Mesenchymal stem cell (in vitro differentiated cells and primary cell): ENCODE results near the gene ZFP3. TPM values are rescaled to one million over a fixed set of nuclear protein-coding genes. Genes with fewer than 3 reads are reported as not detected.
"Not testable (repeated sequence)": the region's sequence is repeated elsewhere in the genome, so short reads cannot be mapped to it uniquely, and the experiment has no call there.

Experiments
- DNase-seq: peaks from one replicate; pipeline ENCODE4 v3.0.0-alpha.2; 2013
- H2AFZ ChIP-seq: one replicate; pipeline ENCODE4 v1.6.1; 2013; ENCODE audit warnings: low read depth, mild to moderate bottlenecking, control low read depth, inconsistent platforms, low read length, moderate library complexity
- H2AK5ac ChIP-seq: 2 replicates; pipeline ENCODE4 v1.6.1; 2013; ENCODE audit warnings: low read length, moderate library complexity, mild to moderate bottlenecking, inconsistent platforms; ENCODE audit not compliant: severe bottlenecking
- H2BK120ac ChIP-seq: one replicate; pipeline ENCODE4 v1.6.1; 2013; ENCODE audit warnings: low read depth, mild to moderate bottlenecking, inconsistent platforms, low read length, moderate library complexity
- H2BK12ac ChIP-seq, 2 experiments: one replicate each; pipeline ENCODE4 v1.6.1; 2013; ENCODE audit warnings: inconsistent platforms in 2 of 2, low read length in 2 of 2, mild to moderate bottlenecking in 2 of 2, moderate library complexity in 2 of 2, control low read depth in 1 of 2
- H2BK15ac ChIP-seq: one replicate; pipeline ENCODE4 v1.6.1; 2013; ENCODE audit warnings: mild to moderate bottlenecking, low read depth, inconsistent platforms; ENCODE audit not compliant: poor library complexity, severe bottlenecking
- H2BK5ac ChIP-seq: 2 replicates; pipeline ENCODE4 v1.6.1; 2013; ENCODE audit warnings: low read depth, mild to moderate bottlenecking, low read length, control low read depth, inconsistent platforms; ENCODE audit not compliant: poor library complexity, severe bottlenecking
- H3K14ac ChIP-seq, 2 experiments: one replicate each; pipeline ENCODE4 v1.6.1; 2013; ENCODE audit warnings: inconsistent platforms in 2 of 2, low read length in 2 of 2, control low read depth in 1 of 2, mild to moderate bottlenecking in 1 of 2, moderate library complexity in 1 of 2
- H3K18ac ChIP-seq, 2 experiments: one replicate each; pipeline ENCODE4 v1.6.1; 2013; ENCODE audit warnings: inconsistent platforms in 2 of 2, low read length in 2 of 2, control low read depth in 1 of 2, low read depth in 1 of 2, mild to moderate bottlenecking in 1 of 2
- H3K23ac ChIP-seq, 2 experiments: one replicate each; pipeline ENCODE4 v1.6.1; 2013; ENCODE audit warnings: inconsistent platforms in 2 of 2, low read length in 2 of 2, mild to moderate bottlenecking in 2 of 2, moderate library complexity in 2 of 2, control low read depth in 1 of 2
- H3K27ac ChIP-seq: 2 replicates; pipeline ENCODE4 v1.5.1; 2013; ENCODE audit warnings: mild to moderate bottlenecking, moderate library complexity, low read length, control low read depth, inconsistent platforms; ENCODE audit not compliant: poor library complexity, severe bottlenecking
- H3K27me3 ChIP-seq, 2 experiments: 2 replicates each; pipeline versions ENCODE4 v1.6.1 to v1.7.0; 2013; ENCODE audit warnings: low read length in 2 of 2, mild to moderate bottlenecking in 2 of 2, moderate library complexity in 2 of 2, control low read depth in 1 of 2, inconsistent platforms in 1 of 2; ENCODE audit not compliant: control insufficient read depth in 1 of 2, insufficient read depth in 1 of 2
- H3K36me3 ChIP-seq, 2 experiments: 2 replicates each; pipeline versions ENCODE4 v1.6.1 to v1.7.0; 2013; ENCODE audit warnings: low read length in 2 of 2, control low read depth in 1 of 2, inconsistent platforms in 1 of 2, low read depth in 1 of 2, mild to moderate bottlenecking in 1 of 2; ENCODE audit not compliant: insufficient read depth in 2 of 2, control insufficient read depth in 1 of 2
- H3K4ac ChIP-seq, 2 experiments: one replicate each; pipeline ENCODE4 v1.6.1; 2013; ENCODE audit warnings: inconsistent platforms in 2 of 2, low read length in 2 of 2, mild to moderate bottlenecking in 2 of 2, moderate library complexity in 2 of 2, control low read depth in 1 of 2, low read depth in 1 of 2
- H3K4me1 ChIP-seq: 2 replicates; pipeline ENCODE4 v1.6.1; 2013; ENCODE audit warnings: low read depth, low read length, control low read depth; ENCODE audit not compliant: control insufficient read depth, insufficient read depth
- H3K4me2 ChIP-seq: 2 replicates; pipeline ENCODE4 v1.6.1; 2013; ENCODE audit warnings: low read length, mild to moderate bottlenecking, inconsistent platforms; ENCODE audit not compliant: poor library complexity, severe bottlenecking
- H3K4me3 ChIP-seq, 2 experiments: 2 replicates each; pipeline versions ENCODE4 v1.5.1 to v1.7.0; 2013; ENCODE audit warnings: low read length in 2 of 2, mild to moderate bottlenecking in 2 of 2, control low read depth in 1 of 2, low read depth in 1 of 2; ENCODE audit not compliant: insufficient read depth in 1 of 2
- H3K79me1 ChIP-seq: replicated peaks from 2 replicates; pipeline ENCODE4 v1.6.1; 2013; ENCODE audit warnings: mild to moderate bottlenecking, control low read depth, low read length, inconsistent platforms; ENCODE audit not compliant: poor library complexity, severe bottlenecking
- H3K9ac ChIP-seq: 2 replicates; pipeline ENCODE4 v1.7.0; 2013; ENCODE audit warnings: mild to moderate bottlenecking, low read length, moderate library complexity
- H3K9me3 ChIP-seq: 2 replicates; pipeline ENCODE4 v1.7.0; 2013; ENCODE audit warnings: mild to moderate bottlenecking, low read length; ENCODE audit not compliant: control insufficient read depth
- H4K8ac ChIP-seq: one replicate; pipeline ENCODE4 v1.6.1; 2013; ENCODE audit warnings: inconsistent platforms, mild to moderate bottlenecking, low read length, moderate library complexity
- H4K91ac ChIP-seq: one replicate; pipeline ENCODE4 v1.6.1; 2013; ENCODE audit warnings: mild to moderate bottlenecking, low read length, inconsistent platforms
- WGBS: methylation state at CpG from one replicate; pipeline ENCODE4 v1.1.7; 2013; ENCODE audit warnings: mixed read lengths; 5-methylcytosine and 5-hydroxymethylcytosine counted together
- polyA plus RNA-seq, 2 experiments: library from polyadenylated mRNA; stranded (reverse); fragments of 200-250 nt; gene quantifications; one replicate each; pipeline ENCODE4 v1.2.3, GENCODE V29; 2013

Gene ZFP3
- polyA plus RNA-seq (2013, experiment 1 of 2), result not detected
- not detected for polyA plus RNA-seq (2013, experiment 2 of 2)

GRCh38 chr17:5078106-5079028 is at the start of gene ZFP3:
Gene ZFP3, plus strand, starts transcription at chr17:5078467. Its CDS starts 13,038 bp downstream, at chr17:5091505.
- H3K4me2 ChIP-seq, result no peak within 1 kb of the TSS
- H2AK5ac ChIP-seq, result no peak within 1 kb of the TSS
- no peak within 1 kb of the TSS for H4K8ac ChIP-seq
- H3K23ac ChIP-seq, result no peak within 1 kb of the TSS
- peak within 1 kb of the TSS; percentile 21 for H2AFZ ChIP-seq
- peaks cover 3% of the 10 kb centered on the region for H3K4me1 ChIP-seq
- peak within 1 kb of the TSS; percentile 91 for H3K9ac ChIP-seq
- H3K14ac ChIP-seq, result no peak within 1 kb of the TSS
- no peak within 1 kb of the TSS for H2BK120ac ChIP-seq
- no peak within 1 kb of the TSS for H2BK5ac ChIP-seq
- no peak within 1 kb of the TSS for H3K27ac ChIP-seq
- H4K91ac ChIP-seq, result no peak within 1 kb of the TSS
- no peak within 1 kb of the TSS for H2BK12ac ChIP-seq
- peak within 1 kb of the TSS; percentile 16 to 93 for H3K4me3 ChIP-seq
- H3K27me3 ChIP-seq, result peaks cover 0 to 12% of the 10 kb centered on the region in 2 experiments
- no peak within 1 kb of the TSS for H3K4ac ChIP-seq
- 55% methylated on average over 75 of the region's 75 CpGs for WGBS
- no peak within 1 kb of the TSS for H3K18ac ChIP-seq
- H3K9me3 ChIP-seq, result peaks cover 13% of the 10 kb centered on the region
- no peak for DNase-seq
- H3K36me3 ChIP-seq, result peaks cover 4 to 13% of the 10 kb centered on the region in 2 experiments
- H3K79me1 ChIP-seq, result no peaks in the 10 kb centered on the region
- no peak within 1 kb of the TSS for H2BK15ac ChIP-seq

- not testable (repeated sequence) for H3K14ac ChIP-seq, H4K8ac ChIP-seq, H3K36me3 ChIP-seq, DNase-seq, H3K4ac ChIP-seq, H2BK5ac ChIP-seq, H3K9ac ChIP-seq, H2BK12ac ChIP-seq, H3K9me3 ChIP-seq, H3K79me1 ChIP-seq, H2BK15ac ChIP-seq, H3K23ac ChIP-seq, H2AFZ ChIP-seq, H4K91ac ChIP-seq, H3K18ac ChIP-seq, H3K4me1 ChIP-seq, H3K27ac ChIP-seq, H3K27me3 ChIP-seq, H3K4me3 ChIP-seq, H2BK120ac ChIP-seq, H3K4me2 ChIP-seq, H2AK5ac ChIP-seq
- 97% methylated on average over 2 of the region's 2 CpGs for WGBS
Measured at GRCh38 chr17:5030168-5030567, 48.1 kb upstream of the ZFP3 start.

GRCh38 chr17:5031365-5032082 is 46.7 kb upstream of the ZFP3 start:
- no peak overlapping the region for H3K4ac ChIP-seq
- peak overlapping the region; percentile 8 for H3K4me2 ChIP-seq
- peak overlapping the region; percentile 46 to 72 for H3K4me3 ChIP-seq
- peak; percentile 84 for DNase-seq
- H3K36me3 ChIP-seq, result no peaks in the 10 kb centered on the region
- peaks cover 6 to 9% of the 10 kb centered on the region in 2 experiments for H3K27me3 ChIP-seq
- H3K14ac ChIP-seq, result no peak overlapping the region
- no peak overlapping the region for H2AFZ ChIP-seq
- peaks cover 3% of the 10 kb centered on the region for H3K4me1 ChIP-seq
- H2BK15ac ChIP-seq, result no peak overlapping the region
- no peak overlapping the region for H4K8ac ChIP-seq
- H4K91ac ChIP-seq, result no peak overlapping the region
- no peak overlapping the region for H3K27ac ChIP-seq
- H3K9me3 ChIP-seq, result no peaks in the 10 kb centered on the region
- no peak overlapping the region for H2AK5ac ChIP-seq
- WGBS, result 9% methylated on average over 30 of the region's 48 CpGs
- no peak overlapping the region for H3K18ac ChIP-seq
- H3K9ac ChIP-seq, result peak overlapping the region; percentile 70
- H3K23ac ChIP-seq, result no peak overlapping the region
- no peaks in the 10 kb centered on the region for H3K79me1 ChIP-seq
- H2BK120ac ChIP-seq, result no peak overlapping the region
- no peak overlapping the region for H2BK5ac ChIP-seq
- no peak overlapping the region for H2BK12ac ChIP-seq

GRCh38 chr17:5032865-5033264 is 45.4 kb upstream of the ZFP3 start:
- no peak overlapping the region for H3K27ac ChIP-seq
- no peaks in the 10 kb centered on the region for H3K36me3 ChIP-seq
- no peak overlapping the region for H3K9ac ChIP-seq
- no peak overlapping the region for H3K23ac ChIP-seq
- no peak overlapping the region for H2AK5ac ChIP-seq
- peaks cover 3% of the 10 kb centered on the region for H3K4me1 ChIP-seq
- peaks cover 6 to 9% of the 10 kb centered on the region in 2 experiments for H3K27me3 ChIP-seq
- H4K8ac ChIP-seq, result no peak overlapping the region
- no peak overlapping the region for H3K4me3 ChIP-seq
- no peak for DNase-seq
- no peak overlapping the region for H3K18ac ChIP-seq
- no peak overlapping the region for H3K4ac ChIP-seq
- no peak overlapping the region for H2AFZ ChIP-seq
- no peak overlapping the region for H2BK15ac ChIP-seq
- peak overlapping the region in 1 of 2 experiments; percentile 13 for H2BK12ac ChIP-seq
- no peak overlapping the region for H4K91ac ChIP-seq
- no peak overlapping the region for H3K4me2 ChIP-seq
- no peaks in the 10 kb centered on the region for H3K79me1 ChIP-seq
- WGBS, result 94% methylated on average over 6 of the region's 6 CpGs
- no peak overlapping the region for H2BK120ac ChIP-seq
- no peaks in the 10 kb centered on the region for H3K9me3 ChIP-seq
- no peak overlapping the region for H2BK5ac ChIP-seq
- H3K14ac ChIP-seq, result peak overlapping the region in 1 of 2 experiments; percentile 79
